ENCODE measurements around the gene ARHGAP42. TPM values are rescaled to one million over a fixed set of nuclear protein-coding genes. Genes with fewer than 3 reads are reported as not detected.

ARHGAP42 gene
- total and polyA plus RNA-seq, 8 donors: 0.76 to 4.9 (median 1.8) TPM

DNA sequence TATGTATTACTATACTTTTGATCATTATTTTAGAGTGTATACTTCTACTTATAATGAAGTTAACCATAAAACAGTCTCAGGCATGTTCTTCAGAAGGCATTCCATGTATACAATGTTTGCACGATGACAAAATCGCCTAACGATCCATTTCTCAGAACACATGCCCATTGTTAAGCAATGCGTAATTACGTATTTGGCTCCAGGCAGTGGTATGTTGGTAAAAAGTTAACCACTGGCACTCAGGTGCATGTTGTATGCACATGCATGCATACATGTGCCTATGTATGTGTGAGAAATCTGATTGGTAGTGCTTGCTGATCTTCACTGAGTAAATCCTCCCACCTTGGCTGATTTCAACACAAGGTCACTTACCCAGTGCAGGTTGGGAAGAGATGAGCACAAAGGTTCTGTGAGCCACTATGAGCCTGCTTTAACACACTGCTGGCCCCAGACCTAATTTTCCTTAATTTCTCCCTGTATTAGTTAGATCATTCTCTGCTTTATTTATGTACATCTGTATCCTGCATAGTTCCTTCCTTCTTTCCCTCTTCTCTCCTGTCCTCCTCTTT is 164.6 kb downstream of the ARHGAP42 start:
- ATAC-seq (no peak), FAIRE-seq (no peak), DNase-seq (no peak)
- H3K4me3 ChIP-seq: no peak overlapping the region
- WGBS, 2 donors: 57 to 64% methylated on average over 5 of the region's 5 CpGs
- H3K36me3 ChIP-seq: no peaks in the 10 kb centered on the region
- H3K27me3 ChIP-seq: no peaks in the 10 kb centered on the region
- H3K27ac ChIP-seq: no peak overlapping the region
- peaks cover 6 to 8% (median 7%) of the 10 kb centered on the region in 3 donors for H3K4me1 ChIP-seq
- TF ChIP-seq, protein P1, sequence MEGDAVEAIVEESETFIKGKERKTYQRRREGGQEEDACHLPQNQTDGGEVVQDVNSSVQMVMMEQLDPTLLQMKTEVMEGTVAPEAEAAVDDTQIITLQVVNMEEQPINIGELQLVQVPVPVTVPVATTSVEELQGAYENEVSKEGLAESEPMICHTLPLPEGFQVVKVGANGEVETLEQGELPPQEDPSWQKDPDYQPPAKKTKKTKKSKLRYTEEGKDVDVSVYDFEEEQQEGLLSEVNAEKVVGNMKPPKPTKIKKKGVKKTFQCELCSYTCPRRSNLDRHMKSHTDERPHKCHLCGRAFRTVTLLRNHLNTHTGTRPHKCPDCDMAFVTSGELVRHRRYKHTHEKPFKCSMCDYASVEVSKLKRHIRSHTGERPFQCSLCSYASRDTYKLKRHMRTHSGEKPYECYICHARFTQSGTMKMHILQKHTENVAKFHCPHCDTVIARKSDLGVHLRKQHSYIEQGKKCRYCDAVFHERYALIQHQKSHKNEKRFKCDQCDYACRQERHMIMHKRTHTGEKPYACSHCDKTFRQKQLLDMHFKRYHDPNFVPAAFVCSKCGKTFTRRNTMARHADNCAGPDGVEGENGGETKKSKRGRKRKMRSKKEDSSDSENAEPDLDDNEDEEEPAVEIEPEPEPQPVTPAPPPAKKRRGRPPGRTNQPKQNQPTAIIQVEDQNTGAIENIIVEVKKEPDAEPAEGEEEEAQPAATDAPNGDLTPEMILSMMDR (IDR thresholded peaks at IDR 0.05): no peak
- no peaks in the 10 kb centered on the region for H3K9me3 ChIP-seq
- intact Hi-C loops (cut with DNase I): loop anchor here in 1 of 3 donors (10.0 kb wide), 1 partner anchor 277 kb away; no protein-coding TSS in a partner anchor

DNA sequence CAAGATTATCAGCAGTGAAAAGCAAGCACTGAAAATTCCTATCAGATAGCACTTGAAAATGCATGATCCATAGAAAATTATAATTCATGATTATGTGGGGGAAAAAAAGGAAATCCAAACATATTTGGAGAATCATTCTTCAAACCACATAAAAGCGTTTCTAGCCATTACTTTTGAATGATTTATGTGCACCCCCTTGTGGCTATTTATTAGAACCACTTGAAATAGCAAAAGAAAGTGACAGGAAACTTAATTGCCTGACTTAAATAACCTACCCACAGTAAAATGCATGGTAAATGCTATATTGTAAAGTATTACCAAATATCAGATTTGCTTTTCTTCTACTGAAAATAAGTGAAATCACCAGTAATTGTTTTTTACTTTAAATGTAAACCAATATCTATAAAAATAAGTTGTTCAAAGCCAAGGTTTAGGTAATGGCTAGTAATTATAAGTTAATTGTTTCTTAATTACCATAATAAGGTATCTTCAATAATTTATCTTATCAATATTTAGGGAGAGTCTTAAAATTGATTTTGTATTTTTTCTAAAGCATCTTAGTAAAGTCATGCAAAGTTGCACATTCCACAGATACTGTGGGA is 168.5 kb downstream of the ARHGAP42 start:
- ATAC-seq (peak in 3 of 4 donors; percentile 52 to 56 (median 53)), DNase-seq (no peak), FAIRE-seq (peak; percentile 84)
- WGBS, 2 donors: 0 to 2% methylated on average over 1 of the region's 1 CpG
- H3K4me1 ChIP-seq: no peaks in the 10 kb centered on the region
- no peaks in the 10 kb centered on the region for H3K9me3 ChIP-seq
- peaks cover 0 to 4% (median 0%) of the 10 kb centered on the region in 4 donors for H3K27me3 ChIP-seq
- no peak overlapping the region for H3K4me3 ChIP-seq
- H3K27ac ChIP-seq: no peak overlapping the region
- TF ChIP-seq, protein P1 (IDR thresholded peaks at IDR 0.05): peak; percentile 7 to 67 (median 40)
- intact Hi-C loops (cut with DNase I): loop anchor here in 1 of 3 donors (10.0 kb wide), 1 partner anchor 281 kb away; no protein-coding TSS in a partner anchor
- no peaks in the 10 kb centered on the region for H3K36me3 ChIP-seq

DNA sequence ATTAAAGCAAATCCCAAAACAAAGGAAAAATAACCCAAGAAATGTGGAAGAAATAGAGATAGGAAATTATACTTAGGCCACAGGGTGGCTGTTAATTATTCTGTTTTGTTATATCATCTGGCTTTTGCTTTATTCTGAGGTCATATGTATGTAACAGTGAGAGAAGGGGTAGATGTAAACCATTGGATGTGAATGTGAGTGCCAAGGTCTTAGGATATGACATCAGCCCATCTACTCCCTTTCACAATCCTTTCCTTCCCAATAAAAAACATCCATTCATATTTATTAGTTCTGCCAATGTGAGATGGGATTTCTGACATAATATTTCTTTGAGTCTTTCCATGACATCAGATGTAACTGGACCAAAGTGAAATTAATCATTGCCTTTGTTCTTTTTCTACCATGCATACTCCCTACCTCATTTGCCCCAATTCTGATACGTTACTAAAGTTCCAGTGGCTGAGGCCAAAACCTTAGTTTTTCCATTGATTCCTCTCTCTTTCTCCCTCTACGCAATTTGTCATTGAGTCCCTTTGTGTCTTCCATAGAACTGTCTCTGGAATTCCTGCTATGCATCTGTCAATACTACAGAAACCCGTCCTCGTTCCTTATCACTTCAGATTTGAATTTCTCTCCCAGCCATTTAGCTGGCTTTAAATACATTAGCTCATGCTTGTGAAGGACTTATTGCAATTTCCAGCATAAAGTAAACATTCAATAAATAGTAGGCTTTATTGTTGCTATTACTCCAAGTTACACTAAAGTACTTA is 170.3 kb downstream of the ARHGAP42 start:
- H3K27ac ChIP-seq: no peak overlapping the region
- intact Hi-C loops (cut with DNase I): loop anchor here in 1 of 3 donors (10.0 kb wide), 1 partner anchor 283 kb away; no protein-coding TSS in a partner anchor
- no peak for DNase-seq
- H3K4me1 ChIP-seq: no peaks in the 10 kb centered on the region
- no peak overlapping the region for H3K4me3 ChIP-seq
- H3K27me3 ChIP-seq: peaks cover 0 to 4% (median 0%) of the 10 kb centered on the region in 4 donors
- 43 to 48% methylated on average over 4 of the region's 4 CpGs for WGBS, 2 donors
- FAIRE-seq: no peak
- TF ChIP-seq, protein P1 (IDR thresholded peaks at IDR 0.05): no peak
- H3K9me3 ChIP-seq: no peaks in the 10 kb centered on the region
- no peaks in the 10 kb centered on the region for H3K36me3 ChIP-seq
- ATAC-seq: no peak

DNA sequence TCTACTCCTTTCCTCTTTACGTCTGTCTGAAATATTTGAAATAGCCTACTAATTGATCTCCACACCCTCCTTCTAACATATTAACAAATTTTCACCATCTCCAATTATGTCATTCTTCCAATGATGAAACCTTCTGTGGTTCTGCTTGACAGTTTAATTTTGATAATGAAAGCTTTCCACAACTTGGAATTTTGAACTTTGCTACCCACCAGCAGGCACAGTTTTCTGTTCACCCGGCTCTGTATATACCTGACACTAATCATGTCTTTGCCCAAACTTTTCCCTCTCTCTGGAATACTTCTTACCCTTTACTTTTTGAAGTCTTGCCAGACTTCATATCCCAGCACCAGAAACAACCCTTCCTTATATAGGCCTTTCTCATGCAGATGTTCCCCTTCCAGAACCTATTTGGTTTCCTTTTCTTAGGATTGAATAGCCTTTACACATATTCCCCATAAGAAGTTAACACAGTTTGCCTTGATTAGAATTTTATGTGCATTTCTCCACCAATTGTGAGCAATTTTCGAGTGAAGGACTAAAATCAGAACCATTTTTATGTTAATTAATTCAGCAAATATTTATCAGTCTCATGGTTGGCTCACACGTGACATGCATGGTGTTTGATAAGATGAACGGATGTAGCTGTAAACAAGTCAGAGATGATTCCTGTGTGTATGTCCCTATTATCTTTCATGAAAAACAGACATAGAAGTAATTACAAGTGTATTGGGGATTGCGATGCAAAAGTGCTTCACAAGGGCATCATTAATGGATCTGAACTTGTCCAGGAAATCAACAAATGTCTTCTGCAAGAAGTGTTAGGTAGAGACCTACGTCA is 173.4 kb downstream of the ARHGAP42 start:
- no peak for ATAC-seq
- FAIRE-seq: no peak
- TF ChIP-seq, protein P1 (IDR thresholded peaks at IDR 0.05): no peak
- Histone ChIP-seq H3K4me1 (no peaks in the 10 kb centered on the region), H3K9me3 (no peaks in the 10 kb centered on the region), H3K36me3 (no peaks in the 10 kb centered on the region), H3K27me3 (peaks cover 0 to 4% (median 0%) of the 10 kb centered on the region in 4 donors), H3K4me3 (no peak overlapping the region), H3K27ac (no peak overlapping the region)
- WGBS, 2 donors: 84 to 87% methylated on average over 7 of the region's 7 CpGs
- intact Hi-C loops (cut with DNase I): loop anchor here in 1 of 3 donors (10.0 kb wide), 1 partner anchor 186 kb away; no protein-coding TSS in a partner anchor
- DNase-seq: no peak
